Measurements from ENCODE around the gene RPA3.

Gene RPA3

GRCh38 chr7:7607010-7607409, 111.4 kb downstream of the RPA3 start:
- TF ChIP-seq ZNF561 (tag by site-specific recombination; IDR thresholded peaks at IDR 0.05; ENCODE audit: borderline replicate concordance) (no peak), ZNF423 (tag by site-specific recombination; IDR thresholded peaks at IDR 0.05) (no peak), ZNF488 (tag by site-specific recombination; IDR thresholded peaks at IDR 0.05) (no peak), SCRT2 (tag by site-specific recombination; IDR thresholded peaks at IDR 0.05) (no peak), ZBTB7A (tag by site-specific recombination; IDR thresholded peaks at IDR 0.05; ENCODE audit: low read depth) (no peak), ZNF350 (tag by site-specific recombination; IDR thresholded peaks at IDR 0.05) (no peak)
- Histone ChIP-seq H3K4me3 (ENCODE audit: low read depth, low read length) (no peak overlapping the region), H3K36me3 (ENCODE audit: control insufficient read depth in 2 of 2, insufficient read depth in 1 of 2, low read length in 2 of 2) (peaks cover 3% of the 10 kb centered on the region in 2 experiments; a peak in 2 of 3 replicates), H3K9me3 (ENCODE audit: control insufficient read depth, insufficient read depth, low read depth, low read length) (no peaks in the 10 kb centered on the region), H3K27ac (ENCODE audit: extremely low read depth, low read depth, low read length) (no peak overlapping the region), H3K4me1 (ENCODE audit: control insufficient read depth, insufficient read depth, low read length) (no peaks in the 10 kb centered on the region)
- ChIA-PET CTCF (interaction anchor here (0.8 kb wide), 1 partner anchor 375 kb away, joined by 4 read pairs; no protein-coding TSS in a partner anchor), POLR2A (no interaction called here)

GRCh38 chr7:7596176-7596575, 122.2 kb downstream of the RPA3 start:
- H3K36me3 ChIP-seq (ENCODE audit: control insufficient read depth in 2 of 2, insufficient read depth in 1 of 2, low read length in 2 of 2): peaks cover 24 to 27% of the 10 kb centered on the region in 2 experiments
- POLR2A ChIA-PET: no interaction called here
- no peak overlapping the region for H3K4me3 ChIP-seq (ENCODE audit: low read depth, low read length)
- TF ChIP-seq ZEB2 (tag by site-specific recombination; IDR thresholded peaks at IDR 0.05): no peak
- no peak for TF ChIP-seq KLF7 (tag by site-specific recombination; IDR thresholded peaks at IDR 0.05; ENCODE audit: borderline replicate concordance)
- no peak for TF ChIP-seq HOXA7 (CRISPR knock-in tag; IDR thresholded peaks at IDR 0.05; ENCODE audit: borderline replicate concordance)
- no peak for TF ChIP-seq ZSCAN23 (tag by site-specific recombination; IDR thresholded peaks at IDR 0.05)
- no peaks in the 10 kb centered on the region for H3K9me3 ChIP-seq (ENCODE audit: control insufficient read depth, insufficient read depth, low read depth, low read length)
- no peak overlapping the region for H3K27ac ChIP-seq (ENCODE audit: extremely low read depth, low read depth, low read length)
- H3K4me1 ChIP-seq (ENCODE audit: control insufficient read depth, insufficient read depth, low read length): no peaks in the 10 kb centered on the region
- CTCF ChIA-PET: interaction anchor here (0.6 to 2.1 kb wide), 4 partner anchors 146 to 700 kb away, joined by 3 to 16 read pairs (median 6); no protein-coding TSS in a partner anchor

- H3K27ac ChIP-seq (ENCODE audit: extremely low read depth, low read depth, low read length): no peak overlapping the region
- no peaks in the 10 kb centered on the region for H3K4me1 ChIP-seq (ENCODE audit: control insufficient read depth, insufficient read depth, low read length)
- ChIA-PET POLR2A (no interaction called here), CTCF (interaction anchor here (0.6 to 2.1 kb wide), 10 partner anchors 10 to 701 kb away, joined by 3 to 16 read pairs (median 3); no protein-coding TSS in a partner anchor)
- peak; percentile 31; the same call in 1 of the 2 replicates for TF ChIP-seq ZNF654 (tag by site-specific recombination; IDR thresholded peaks at IDR 0.05; ENCODE audit: low read depth)
- no peak for TF ChIP-seq PRDM4 (tag by site-specific recombination; IDR thresholded peaks at IDR 0.05)
- no peaks in the 10 kb centered on the region for H3K9me3 ChIP-seq (ENCODE audit: control insufficient read depth, insufficient read depth, low read depth, low read length)
- H3K36me3 ChIP-seq (ENCODE audit: control insufficient read depth in 2 of 2, insufficient read depth in 1 of 2, low read length in 2 of 2): peaks cover 24 to 28% of the 10 kb centered on the region in 2 experiments
- no peak overlapping the region for H3K4me3 ChIP-seq (ENCODE audit: low read depth, low read length)
These were observed 123.0 kb downstream of the RPA3 start for GRCh38 chr7:7595451-7595850.

All from HEK293 (cell line).